ENCODE data around the gene MTERF1.
A peak's percentile ranks its signal among the peaks of the same experiment; 100 is the strongest.

Gene MTERF1

DNA sequence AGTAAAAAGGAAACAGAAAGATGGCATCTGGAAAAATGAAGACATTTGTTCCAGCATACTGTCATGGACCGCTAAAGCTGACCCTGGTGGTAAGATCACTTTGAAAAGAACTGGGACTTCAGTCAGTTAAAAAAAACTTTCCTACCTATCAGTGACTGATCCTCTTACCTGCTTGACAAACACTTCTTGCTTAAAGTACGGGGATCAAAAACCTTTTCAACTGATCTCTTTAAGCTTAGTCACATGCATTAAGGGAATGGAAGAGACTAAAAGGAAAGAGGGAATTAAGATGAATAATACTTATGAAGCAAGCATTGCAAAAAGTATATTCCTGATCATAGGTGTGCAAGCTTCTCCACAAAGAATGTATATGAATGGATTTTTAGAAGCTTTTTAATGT lies 42.1 kb downstream of the MTERF1 start:
- TF ChIP-seq, protein P1, sequence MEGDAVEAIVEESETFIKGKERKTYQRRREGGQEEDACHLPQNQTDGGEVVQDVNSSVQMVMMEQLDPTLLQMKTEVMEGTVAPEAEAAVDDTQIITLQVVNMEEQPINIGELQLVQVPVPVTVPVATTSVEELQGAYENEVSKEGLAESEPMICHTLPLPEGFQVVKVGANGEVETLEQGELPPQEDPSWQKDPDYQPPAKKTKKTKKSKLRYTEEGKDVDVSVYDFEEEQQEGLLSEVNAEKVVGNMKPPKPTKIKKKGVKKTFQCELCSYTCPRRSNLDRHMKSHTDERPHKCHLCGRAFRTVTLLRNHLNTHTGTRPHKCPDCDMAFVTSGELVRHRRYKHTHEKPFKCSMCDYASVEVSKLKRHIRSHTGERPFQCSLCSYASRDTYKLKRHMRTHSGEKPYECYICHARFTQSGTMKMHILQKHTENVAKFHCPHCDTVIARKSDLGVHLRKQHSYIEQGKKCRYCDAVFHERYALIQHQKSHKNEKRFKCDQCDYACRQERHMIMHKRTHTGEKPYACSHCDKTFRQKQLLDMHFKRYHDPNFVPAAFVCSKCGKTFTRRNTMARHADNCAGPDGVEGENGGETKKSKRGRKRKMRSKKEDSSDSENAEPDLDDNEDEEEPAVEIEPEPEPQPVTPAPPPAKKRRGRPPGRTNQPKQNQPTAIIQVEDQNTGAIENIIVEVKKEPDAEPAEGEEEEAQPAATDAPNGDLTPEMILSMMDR (IDR thresholded peaks at IDR 0.05; ENCODE audit: low read depth, low read length, missing control alignments), result no peak
- H3K27me3 ChIP-seq (replicated peaks), result no peaks in the 10 kb centered on the region
- no peak overlapping the region for H3K4me3 ChIP-seq (ENCODE audit: low read depth, low read length)
- DNase-seq, result no peak
- in situ Hi-C loops (cut with HindIII; ENCODE audit: low pct_ligation_motif_present, low sequenced_read_pairs), result no loop called here
- H3K36me3 ChIP-seq (replicated peaks), result no peaks in the 10 kb centered on the region
- no peak overlapping the region for H3K27ac ChIP-seq

DNA sequence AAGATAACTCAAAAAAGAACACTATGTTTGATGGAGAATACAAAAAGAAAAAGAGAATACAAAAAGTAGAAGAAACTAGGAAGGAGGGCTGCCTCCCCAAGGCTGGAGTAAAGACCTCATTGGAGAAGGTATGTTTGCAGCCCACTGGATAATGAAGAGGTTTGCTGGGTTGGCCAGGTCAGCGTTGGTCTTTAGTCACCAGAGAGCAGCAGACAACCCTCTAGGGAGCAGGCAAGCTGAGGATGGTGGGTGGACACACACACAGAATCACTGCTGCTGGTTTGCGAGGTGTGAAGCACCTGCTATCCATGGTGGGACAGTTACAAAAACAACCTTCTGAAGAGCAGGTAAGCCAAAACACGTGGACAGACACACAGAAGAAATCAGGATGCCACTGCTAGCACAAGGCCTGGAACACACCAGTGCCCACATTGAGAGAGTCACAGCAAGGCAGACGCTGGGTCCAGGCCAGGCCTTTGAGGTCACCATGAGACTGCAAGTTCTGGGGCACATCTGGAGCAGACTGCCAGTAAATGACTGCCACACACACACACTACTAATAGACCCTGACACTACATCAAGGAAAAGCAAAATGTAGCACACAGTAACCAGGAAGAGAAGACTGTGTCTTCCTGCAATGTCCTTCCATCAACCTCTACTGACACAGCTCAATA lies 43.0 kb downstream of the MTERF1 start:
- Histone ChIP-seq H3K27me3 (replicated peaks) (no peaks in the 10 kb centered on the region), H3K4me3 (ENCODE audit: low read depth, low read length) (no peak overlapping the region), H3K27ac (no peak overlapping the region), H3K36me3 (replicated peaks) (no peaks in the 10 kb centered on the region)
- in situ Hi-C loops (cut with HindIII; ENCODE audit: low pct_ligation_motif_present, low sequenced_read_pairs), result no loop called here
- TF ChIP-seq, protein P1 (IDR thresholded peaks at IDR 0.05; ENCODE audit: low read depth, low read length, missing control alignments), result no peak
- no peak for DNase-seq

DNA sequence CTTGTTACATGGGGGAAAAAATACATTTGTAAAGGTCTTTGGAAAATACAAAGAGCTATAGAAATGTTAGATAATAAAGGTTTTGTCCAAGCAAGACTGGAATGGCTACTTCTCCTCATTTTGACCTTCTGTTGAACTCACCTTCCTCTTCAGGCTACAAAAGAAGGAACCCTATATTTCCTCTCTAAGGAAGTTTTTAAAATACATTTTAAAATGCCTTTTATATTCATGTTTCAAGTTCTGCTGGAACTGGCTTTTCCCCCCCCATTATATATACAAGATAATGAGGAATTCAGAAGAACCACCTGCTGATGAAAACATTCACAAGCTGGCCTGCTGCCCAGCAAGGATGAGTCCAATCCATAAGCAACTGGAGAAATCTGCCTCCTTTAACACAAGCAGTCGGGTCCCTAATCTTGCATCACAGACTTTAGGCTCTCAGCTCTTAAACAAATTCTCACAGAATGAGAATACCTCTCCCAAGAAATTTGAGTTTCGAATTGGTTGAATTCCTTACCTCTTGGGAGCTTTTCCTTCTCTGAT lies 44.6 kb downstream of the MTERF1 start:
- H3K36me3 ChIP-seq (replicated peaks), result no peaks in the 10 kb centered on the region
- H3K27ac ChIP-seq, result no peak overlapping the region
- TF ChIP-seq, protein P1 (IDR thresholded peaks at IDR 0.05; ENCODE audit: low read depth, low read length, missing control alignments), result no peak
- in situ Hi-C loops (cut with HindIII; ENCODE audit: low pct_ligation_motif_present, low sequenced_read_pairs), result no loop called here
- H3K4me3 ChIP-seq (ENCODE audit: low read depth, low read length), result no peak overlapping the region
- no peaks in the 10 kb centered on the region for H3K27me3 ChIP-seq (replicated peaks)
- DNase-seq, result peak; percentile 57

DNA sequence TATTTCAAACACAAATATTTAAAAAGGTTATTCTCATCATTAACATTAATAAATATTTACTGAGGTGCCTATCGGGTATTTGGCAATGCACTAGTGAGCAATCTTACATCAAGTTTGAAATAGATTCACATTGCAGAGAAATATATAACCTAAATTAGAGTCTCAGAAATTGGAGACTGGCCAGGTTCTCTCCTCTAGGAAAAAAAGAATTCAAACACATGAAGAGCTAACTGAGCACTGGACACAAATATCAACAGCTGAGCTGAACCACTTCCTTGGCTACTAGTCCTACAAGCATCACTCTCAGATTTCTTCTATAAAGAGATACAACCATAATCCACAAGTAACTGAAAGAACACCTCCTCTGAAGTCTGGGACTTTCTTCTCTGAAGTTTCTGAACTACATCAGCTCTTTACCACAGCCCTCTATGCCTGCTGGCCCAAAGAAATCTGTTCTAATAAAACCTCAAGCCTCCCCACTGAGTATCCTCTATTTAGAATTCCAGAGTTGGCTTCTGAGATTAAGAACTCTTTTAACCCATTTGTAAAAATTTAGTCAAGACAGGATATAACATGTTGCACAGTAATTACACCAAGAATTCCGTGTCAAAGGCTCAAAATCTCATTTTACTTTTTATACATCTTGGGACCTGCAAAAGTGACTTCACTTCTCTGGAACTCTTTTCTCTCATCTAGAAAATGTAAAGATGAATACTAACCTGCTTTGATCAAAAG lies 45.2 kb downstream of the MTERF1 start:
- TF ChIP-seq, protein P1 (IDR thresholded peaks at IDR 0.05; ENCODE audit: low read depth, low read length, missing control alignments), result no peak
- no peak for DNase-seq
- in situ Hi-C loops (cut with HindIII; ENCODE audit: low pct_ligation_motif_present, low sequenced_read_pairs), result no loop called here
- Histone ChIP-seq H3K27me3 (replicated peaks) (no peaks in the 10 kb centered on the region), H3K27ac (no peak overlapping the region), H3K36me3 (replicated peaks) (no peaks in the 10 kb centered on the region), H3K4me3 (ENCODE audit: low read depth, low read length) (no peak overlapping the region)

DNA sequence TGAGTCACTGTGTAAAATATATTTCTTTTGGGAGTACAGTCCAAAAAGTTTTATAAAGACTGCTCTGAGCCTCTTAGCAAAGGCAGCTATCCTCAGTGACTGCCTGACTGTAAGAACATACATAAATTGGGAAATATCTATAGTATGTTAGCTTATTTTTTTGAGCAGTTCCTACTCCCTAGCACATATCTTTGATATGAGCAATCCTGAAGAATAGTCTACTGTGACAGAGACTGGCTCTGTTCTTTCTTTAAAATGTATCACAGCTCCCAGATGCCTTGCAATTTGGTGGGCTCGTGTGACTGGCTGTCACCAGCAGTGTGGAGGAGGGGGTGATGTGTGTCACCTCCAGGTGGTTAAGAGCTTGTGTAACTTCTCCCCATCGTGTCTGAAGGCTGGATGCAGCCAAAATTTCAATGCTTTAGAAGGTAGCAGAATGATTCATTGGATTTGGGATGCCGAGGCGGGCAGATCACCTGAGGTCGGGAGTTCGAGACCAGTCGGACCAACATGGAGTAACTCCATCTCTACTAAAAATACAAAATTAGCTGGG lies 47.9 kb downstream of the MTERF1 start:
- no peak for DNase-seq
- TF ChIP-seq, protein P1 (IDR thresholded peaks at IDR 0.05; ENCODE audit: low read depth, low read length, missing control alignments), result no peak
- H3K27ac ChIP-seq, result no peak overlapping the region

More for the DNA sequence above, 47.9 kb downstream of the MTERF1 start:
- H3K36me3 ChIP-seq (replicated peaks), result no peaks in the 10 kb centered on the region
- no peaks in the 10 kb centered on the region for H3K27me3 ChIP-seq (replicated peaks)
- in situ Hi-C loops (cut with HindIII; ENCODE audit: low pct_ligation_motif_present, low sequenced_read_pairs), result no loop called here
- H3K4me3 ChIP-seq (ENCODE audit: low read depth, low read length), result no peak overlapping the region

Data from brain microvascular endothelial cell (primary cell).